ENCODE measurements around the gene PLCG1.

GRCh38 chr20:41163821-41164220 lies 26.5 kb downstream of the PLCG1 start:
- no peak for TF ChIP-seq RAD21 (CRISPR knock-in tag; conservative IDR thresholded peaks at IDR 0.05 in 1 of 2, IDR thresholded peaks at IDR 0.05 in 1 of 2)
- no peak for TF ChIP-seq SRF (CRISPR knock-in tag; IDR thresholded peaks at IDR 0.05)
- TF ChIP-seq CTCF (IDR thresholded peaks at IDR 0.05 in 2 of 3, conservative IDR thresholded peaks at IDR 0.05 in 1 of 3; ENCODE audit: insufficient read depth in 2 of 3, low read depth in 1 of 3, low read length in 3 of 3): no peak
- no peak for TF ChIP-seq MTA1 (IDR thresholded peaks at IDR 0.05; ENCODE audit: borderline replicate concordance)
- TF ChIP-seq TEAD4 (IDR thresholded peaks at IDR 0.05; ENCODE audit: low read length): no peak
- no peak for TF ChIP-seq TEAD4 (CRISPR knock-in tag; IDR thresholded peaks at IDR 0.05; ENCODE audit: borderline replicate concordance)
- TF ChIP-seq EP300 (IDR thresholded peaks at IDR 0.05; ENCODE audit: low read length): no peak
- TF ChIP-seq ATF2 (CRISPR knock-in tag; IDR thresholded peaks at IDR 0.05): no peak
- no peak for TF ChIP-seq CEBPZ (IDR thresholded peaks at IDR 0.05; ENCODE audit: borderline replicate concordance, low read depth, low read length)
- no peak for TF ChIP-seq ESRRA (IDR thresholded peaks at IDR 0.05; ENCODE audit: borderline replicate concordance, low read depth)
- no peak for TF ChIP-seq HMG20B (CRISPR knock-in tag; IDR thresholded peaks at IDR 0.05)
- TF ChIP-seq GTF2F1 (IDR thresholded peaks at IDR 0.05; ENCODE audit: low read depth, low read length): no peak
- no peak for TF ChIP-seq SIRT6 (IDR thresholded peaks at IDR 0.05; ENCODE audit: low read depth, low read length)
- TF ChIP-seq SIN3A (IDR thresholded peaks at IDR 0.05; ENCODE audit: borderline replicate concordance in 2 of 2, control insufficient read depth in 1 of 2, low read depth in 2 of 2, low read length in 2 of 2): no peak
- TF ChIP-seq HNRNPK (IDR thresholded peaks at IDR 0.05; ENCODE audit: low read depth, low read length, poor library complexity, severe bottlenecking): no peak
